ENCODE measurements around the gene TMEM87B. TPM values are rescaled to one million over a fixed set of nuclear protein-coding genes. Genes with fewer than 3 reads are reported as not detected.

Gene TMEM87B
- total and polyA plus RNA-seq, 10 of the 15 experiments (the other 5 are each of a cell fraction or from before 2014, with no cell fraction given), result 5.7 to 20.6 (median 12.3) TPM

DNA sequence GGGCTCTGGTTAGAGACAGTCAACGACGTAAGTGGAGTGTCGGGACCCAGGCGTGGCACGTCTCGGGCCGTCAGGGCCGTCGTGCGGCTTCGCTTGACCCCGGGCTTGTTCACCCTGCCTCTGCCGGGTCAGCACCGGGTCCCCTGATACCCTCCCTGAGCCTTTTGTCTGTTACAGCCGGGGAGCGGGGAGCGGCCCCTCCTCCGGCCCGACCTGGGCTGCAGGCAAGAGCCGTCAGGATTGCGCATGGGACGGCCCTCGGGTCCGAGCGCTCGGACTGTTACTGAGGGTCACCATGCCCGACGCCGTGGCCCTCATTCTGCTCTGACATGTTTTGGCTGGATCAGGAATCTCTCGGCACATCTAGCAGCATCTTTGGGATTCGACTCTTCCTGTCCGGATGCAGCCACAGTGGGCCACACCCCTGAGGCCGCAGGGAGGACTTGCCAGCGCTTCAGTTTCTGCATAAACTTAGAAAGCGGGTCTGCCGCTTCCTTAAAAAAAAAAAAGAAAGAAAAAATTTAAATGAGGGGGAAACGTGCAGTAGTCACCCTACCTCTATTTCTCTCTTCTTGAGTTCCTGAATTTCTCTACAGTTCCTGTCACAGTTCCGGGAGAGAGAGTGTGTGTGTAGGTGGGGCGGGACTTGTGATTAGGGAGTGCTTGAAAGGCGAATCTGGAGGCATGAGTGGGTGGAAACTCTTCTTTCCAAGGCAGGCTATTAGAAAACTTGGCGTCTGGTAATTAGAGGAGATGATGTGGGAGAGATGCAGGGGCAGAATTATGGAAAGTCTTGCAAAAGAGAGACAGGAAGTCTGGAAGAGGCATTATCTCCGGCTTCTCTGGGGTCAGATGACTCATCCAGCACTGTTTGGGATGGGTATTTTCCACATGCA, 909 bp downstream of the TMEM87B start:
- H3K27ac ChIP-seq (ENCODE audit: control insufficient read depth, insufficient read depth), result peak overlapping the region; percentile 64
- CTCF ChIA-PET, result no interaction called here
- H3K36me3 ChIP-seq (ENCODE audit: control insufficient read depth in 2 of 2, insufficient read depth in 2 of 2, low read length in 1 of 2), result peaks cover 0 to 5% of the 10 kb centered on the region in 2 experiments; a peak in 2 of 4 replicates
- DNase-seq (ENCODE audit: low read depth, low spot score) (no peak), ATAC-seq (peak; percentile 2), FAIRE-seq (no peak)
- H3K4me2 ChIP-seq (ENCODE audit: control insufficient read depth, insufficient read depth), result peak overlapping the region; percentile 90
- RAD21 ChIA-PET (ENCODE audit: unreplicated experiment), result interaction anchor here (1.2 to 1.6 kb wide), 4 partner anchors 152 to 643 kb away, joined by 3 to 9 read pairs (median 4); no protein-coding TSS in a partner anchor
- SMC1A ChIA-PET (ENCODE audit: uncharacterized antibody, unreplicated experiment), result interaction anchor here (0.6 to 1.1 kb wide), 2 partner anchors 65 to 173 kb away, joined by 3 read pairs; no protein-coding TSS in a partner anchor
- POLR2A ChIA-PET, result interaction anchor here (0.5 to 1.5 kb wide), 4 partner anchors 11 to 219 kb away, joined by 3 to 8 read pairs (median 4); partner anchors contain the start of gene MERTK
- in situ Hi-C loops (cut with MboI), result no loop called here
- H3K9me3 ChIP-seq (replicated peaks; ENCODE audit: control insufficient read depth, insufficient read depth, low read length), result no peaks in the 10 kb centered on the region; the same call in 2 of the 3 replicates
- H3K79me2 ChIP-seq (ENCODE audit: control insufficient read depth, insufficient read depth, low read length), result peaks cover 31% of the 10 kb centered on the region
- BruUV-seq (replicated peaks), result TSS peak; percentile 89
- H3K9ac ChIP-seq (ENCODE audit: control insufficient read depth, insufficient read depth, low read length), result peak overlapping the region; percentile 88
- 1% methylated on average over 41 of the region's 42 CpGs for WGBS (ENCODE audit: insufficient coverage, insufficient replicate concordance, low lambda C conversion rate, missing lambda C conversion rate)
- intact Hi-C loops (cut with micrococcal nuclease; ENCODE audit: unreplicated experiment), result loop anchor here (5.0 to 10.0 kb wide), 4 partner anchors 51 to 649 kb away; partner anchors contain the start of gene CHCHD5
- H4K20me1 ChIP-seq (ENCODE audit: control insufficient read depth, insufficient read depth), result no peaks in the 10 kb centered on the region
- no peaks in the 10 kb centered on the region for H3K27me3 ChIP-seq (replicated peaks in 1 of 2; ENCODE audit: control insufficient read depth in 2 of 2, insufficient read depth in 2 of 2, low read length in 1 of 2)
- H3K4me1 ChIP-seq (ENCODE audit: control insufficient read depth, insufficient read depth, low read length), result peaks cover 5% of the 10 kb centered on the region
- peak overlapping the region; percentile 57 for H2AFZ ChIP-seq (ENCODE audit: control insufficient read depth, low read depth, low read length)
- H3K4me3 ChIP-seq, result peak overlapping the region; percentile 90
- no peak for TF ChIP-seq SKIL (IDR thresholded peaks at IDR 0.05; ENCODE audit: low read depth, poor library complexity, severe bottlenecking)
- TF ChIP-seq, protein P1, sequence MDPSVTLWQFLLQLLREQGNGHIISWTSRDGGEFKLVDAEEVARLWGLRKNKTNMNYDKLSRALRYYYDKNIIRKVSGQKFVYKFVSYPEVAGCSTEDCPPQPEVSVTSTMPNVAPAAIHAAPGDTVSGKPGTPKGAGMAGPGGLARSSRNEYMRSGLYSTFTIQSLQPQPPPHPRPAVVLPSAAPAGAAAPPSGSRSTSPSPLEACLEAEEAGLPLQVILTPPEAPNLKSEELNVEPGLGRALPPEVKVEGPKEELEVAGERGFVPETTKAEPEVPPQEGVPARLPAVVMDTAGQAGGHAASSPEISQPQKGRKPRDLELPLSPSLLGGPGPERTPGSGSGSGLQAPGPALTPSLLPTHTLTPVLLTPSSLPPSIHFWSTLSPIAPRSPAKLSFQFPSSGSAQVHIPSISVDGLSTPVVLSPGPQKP (IDR thresholded peaks at IDR 0.05; ENCODE audit: low read depth, low read length), result 0 out of 2 replicates have a peak, but pooled peaks have one; percentile 14
- TF ChIP-seq SREBF1 (IDR thresholded peaks at IDR 0.05; ENCODE audit: low read length), result no peak
- peak; percentile 65 for TF ChIP-seq NBN (IDR thresholded peaks at IDR 0.05)
- TF ChIP-seq BHLHE40 (IDR thresholded peaks at IDR 0.05; ENCODE audit: borderline replicate concordance in 1 of 2, low read depth in 2 of 2, low read length in 1 of 2), result 0 out of 4 replicates have a peak, but pooled peaks of 1 of the 2 experiments have one; percentile 9
- TF ChIP-seq NR2F1 (conservative IDR thresholded peaks at IDR 0.05), result peak; percentile 10; the same call in 1 of the 2 replicates
- TF ChIP-seq, protein P2, sequence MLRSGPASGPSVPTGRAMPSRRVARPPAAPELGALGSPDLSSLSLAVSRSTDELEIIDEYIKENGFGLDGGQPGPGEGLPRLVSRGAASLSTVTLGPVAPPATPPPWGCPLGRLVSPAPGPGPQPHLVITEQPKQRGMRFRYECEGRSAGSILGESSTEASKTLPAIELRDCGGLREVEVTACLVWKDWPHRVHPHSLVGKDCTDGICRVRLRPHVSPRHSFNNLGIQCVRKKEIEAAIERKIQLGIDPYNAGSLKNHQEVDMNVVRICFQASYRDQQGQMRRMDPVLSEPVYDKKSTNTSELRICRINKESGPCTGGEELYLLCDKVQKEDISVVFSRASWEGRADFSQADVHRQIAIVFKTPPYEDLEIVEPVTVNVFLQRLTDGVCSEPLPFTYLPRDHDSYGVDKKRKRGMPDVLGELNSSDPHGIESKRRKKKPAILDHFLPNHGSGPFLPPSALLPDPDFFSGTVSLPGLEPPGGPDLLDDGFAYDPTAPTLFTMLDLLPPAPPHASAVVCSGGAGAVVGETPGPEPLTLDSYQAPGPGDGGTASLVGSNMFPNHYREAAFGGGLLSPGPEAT (IDR thresholded peaks at IDR 0.05; ENCODE audit: low read depth), result 0 out of 2 replicates have a peak, but pooled peaks have one; percentile 53
- TF ChIP-seq EED (IDR thresholded peaks at IDR 0.05; ENCODE audit: low read depth), result peak; percentile 17; the same call in 1 of the 2 replicates
- TF ChIP-seq SPI1 (IDR thresholded peaks at IDR 0.05; ENCODE audit: borderline replicate concordance, insufficient read depth, low read depth, low read length), result peak; percentile 13; the same call in 1 of the 2 replicates
- TF ChIP-seq RUNX3 (IDR thresholded peaks at IDR 0.05; ENCODE audit: low read length), result 0 out of 2 replicates have a peak, but pooled peaks have one; percentile 14
- TF ChIP-seq E4F1 (IDR thresholded peaks at IDR 0.05; ENCODE audit: borderline replicate concordance, partially characterized antibody), result peak; percentile 27
- peak; percentile 60; the same call in 1 of the 2 replicates for TF ChIP-seq GABPA (IDR thresholded peaks at IDR 0.05; ENCODE audit: low read depth)
- TF ChIP-seq JUNB (IDR thresholded peaks at IDR 0.05), result no peak
